ENCODE measurements around the gene RBMS1. TPM values are rescaled to one million over a fixed set of nuclear protein-coding genes. Genes with fewer than 3 reads are reported as not detected.

Gene RBMS1
- total RNA-seq, 3 donors from 2014 or later: 81.3 to 96.2 (median 92.1) TPM

DNA sequence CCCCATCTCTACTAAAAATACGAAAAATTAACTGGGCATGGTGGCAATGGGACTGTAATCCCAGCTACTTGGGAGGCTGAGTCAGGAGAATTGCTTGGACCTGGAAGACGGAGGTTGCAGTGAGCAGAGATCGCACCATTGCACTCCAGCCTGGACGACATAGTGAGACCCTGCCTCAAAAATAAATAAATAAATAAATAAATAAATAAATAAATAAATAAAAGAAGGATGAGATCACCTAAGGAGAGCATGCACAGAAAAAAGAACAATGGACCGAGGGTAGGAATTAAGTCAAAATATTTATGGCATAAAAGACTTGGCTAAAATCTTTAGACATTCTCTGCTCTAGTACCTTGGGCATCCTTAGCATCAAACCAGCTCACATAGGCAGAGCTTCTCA is 8.9 kb upstream of the RBMS1 start:
- Histone ChIP-seq H3K27ac (no peak overlapping the region), H3K27me3 (no peaks in the 10 kb centered on the region), H3K9me3 (no peaks in the 10 kb centered on the region), H3K4me3 (no peak overlapping the region), H3K36me3 (no peaks in the 10 kb centered on the region), H3K4me1 (no peaks in the 10 kb centered on the region)
- no peak for DNase-seq (ENCODE audit: low spot score in 2 of 2)
- TF ChIP-seq, protein P1, sequence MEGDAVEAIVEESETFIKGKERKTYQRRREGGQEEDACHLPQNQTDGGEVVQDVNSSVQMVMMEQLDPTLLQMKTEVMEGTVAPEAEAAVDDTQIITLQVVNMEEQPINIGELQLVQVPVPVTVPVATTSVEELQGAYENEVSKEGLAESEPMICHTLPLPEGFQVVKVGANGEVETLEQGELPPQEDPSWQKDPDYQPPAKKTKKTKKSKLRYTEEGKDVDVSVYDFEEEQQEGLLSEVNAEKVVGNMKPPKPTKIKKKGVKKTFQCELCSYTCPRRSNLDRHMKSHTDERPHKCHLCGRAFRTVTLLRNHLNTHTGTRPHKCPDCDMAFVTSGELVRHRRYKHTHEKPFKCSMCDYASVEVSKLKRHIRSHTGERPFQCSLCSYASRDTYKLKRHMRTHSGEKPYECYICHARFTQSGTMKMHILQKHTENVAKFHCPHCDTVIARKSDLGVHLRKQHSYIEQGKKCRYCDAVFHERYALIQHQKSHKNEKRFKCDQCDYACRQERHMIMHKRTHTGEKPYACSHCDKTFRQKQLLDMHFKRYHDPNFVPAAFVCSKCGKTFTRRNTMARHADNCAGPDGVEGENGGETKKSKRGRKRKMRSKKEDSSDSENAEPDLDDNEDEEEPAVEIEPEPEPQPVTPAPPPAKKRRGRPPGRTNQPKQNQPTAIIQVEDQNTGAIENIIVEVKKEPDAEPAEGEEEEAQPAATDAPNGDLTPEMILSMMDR (IDR thresholded peaks at IDR 0.05): no peak
- TF ChIP-seq POLR2AphosphoS5 (IDR thresholded peaks at IDR 0.05) (no peak), POLR2A (IDR thresholded peaks at IDR 0.05) (no peak)
- intact Hi-C loops (cut with DNase I; ENCODE audit: low total_unique reads): no loop called here

DNA sequence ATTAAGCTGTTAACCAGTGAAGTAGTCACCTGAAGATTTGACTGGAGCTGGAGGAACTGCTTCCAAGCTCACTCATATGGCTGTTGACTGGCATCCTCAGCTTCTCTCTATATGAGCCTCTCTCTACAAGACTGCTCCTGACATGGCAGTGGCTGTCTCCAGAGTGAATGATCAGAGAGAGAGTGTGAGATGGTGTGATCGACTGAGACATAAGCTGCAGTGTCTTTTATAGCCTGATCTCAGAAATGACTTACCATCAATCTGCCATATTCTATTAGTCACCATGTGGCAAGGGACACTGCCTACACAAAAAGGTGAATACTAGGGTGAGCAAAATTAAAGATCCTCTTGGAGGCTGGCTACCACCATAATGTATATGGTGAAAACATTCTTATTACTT is 7.8 kb upstream of the RBMS1 start:
- no peak for TF ChIP-seq POLR2AphosphoS5 (IDR thresholded peaks at IDR 0.05)
- TF ChIP-seq POLR2A (IDR thresholded peaks at IDR 0.05): no peak
- TF ChIP-seq, protein P1 (IDR thresholded peaks at IDR 0.05): no peak
- DNase-seq (ENCODE audit: low spot score in 2 of 2): no peak
- Histone ChIP-seq H3K27me3 (no peaks in the 10 kb centered on the region), H3K27ac (no peak overlapping the region), H3K9me3 (no peaks in the 10 kb centered on the region), H3K4me3 (no peak overlapping the region), H3K36me3 (no peaks in the 10 kb centered on the region), H3K4me1 (no peaks in the 10 kb centered on the region)
- intact Hi-C loops (cut with DNase I; ENCODE audit: low total_unique reads): no loop called here

DNA sequence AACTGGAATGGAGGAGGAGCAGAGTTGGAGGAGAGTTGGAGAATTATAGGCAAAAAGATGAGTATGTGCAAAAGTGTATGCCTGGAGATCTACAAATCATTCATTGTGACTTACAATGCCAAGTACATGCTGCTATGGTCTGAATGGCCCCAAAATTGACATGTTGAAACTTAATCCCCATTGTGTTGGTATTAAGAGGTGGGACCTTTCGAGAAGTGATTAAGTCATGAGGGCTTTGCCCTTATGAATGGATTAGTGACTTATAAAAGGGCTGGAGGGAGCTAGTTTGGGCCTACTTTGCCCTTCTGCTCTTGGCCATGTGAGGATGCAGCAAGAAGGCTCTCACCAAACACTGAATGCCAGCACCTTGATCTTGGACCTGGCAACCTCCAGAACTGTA is 6.3 kb upstream of the RBMS1 start:
- DNase-seq (ENCODE audit: low spot score in 2 of 2): no peak
- Histone ChIP-seq H3K4me3 (no peak overlapping the region), H3K27me3 (no peaks in the 10 kb centered on the region), H3K9me3 (no peaks in the 10 kb centered on the region), H3K27ac (no peak overlapping the region), H3K36me3 (no peaks in the 10 kb centered on the region), H3K4me1 (no peaks in the 10 kb centered on the region)
- TF ChIP-seq POLR2A (IDR thresholded peaks at IDR 0.05): no peak
- no peak for TF ChIP-seq POLR2AphosphoS5 (IDR thresholded peaks at IDR 0.05)
- TF ChIP-seq, protein P1 (IDR thresholded peaks at IDR 0.05): no peak
- intact Hi-C loops (cut with DNase I; ENCODE audit: low total_unique reads): no loop called here

DNA sequence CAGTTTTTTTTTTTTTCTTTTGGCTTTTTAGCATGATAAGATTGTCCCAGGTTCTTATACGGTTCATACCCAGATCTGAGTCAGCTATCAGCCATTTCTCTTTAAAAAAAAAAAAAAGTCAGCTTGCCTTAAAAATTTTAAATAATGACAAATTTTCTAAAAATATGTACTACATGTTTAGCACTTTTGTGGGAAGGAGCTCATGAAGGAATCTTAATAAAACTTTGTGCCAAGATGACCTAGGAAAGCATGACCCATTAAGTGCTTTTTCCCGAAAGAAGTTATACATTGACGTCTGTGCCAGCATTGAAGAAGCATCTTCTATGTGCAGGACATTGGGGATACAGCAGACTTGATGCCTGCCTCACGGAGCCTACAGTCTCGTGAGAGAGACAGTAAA is 4.5 kb upstream of the RBMS1 start:
- Histone ChIP-seq H3K9me3 (no peaks in the 10 kb centered on the region), H3K4me3 (no peak overlapping the region), H3K4me1 (no peaks in the 10 kb centered on the region), H3K27ac (no peak overlapping the region), H3K27me3 (no peaks in the 10 kb centered on the region), H3K36me3 (no peaks in the 10 kb centered on the region)
- no peak for TF ChIP-seq POLR2AphosphoS5 (IDR thresholded peaks at IDR 0.05)
- TF ChIP-seq, protein P1 (IDR thresholded peaks at IDR 0.05): no peak
- no peak for TF ChIP-seq POLR2A (IDR thresholded peaks at IDR 0.05)
- DNase-seq (ENCODE audit: low spot score in 2 of 2): no peak
- intact Hi-C loops (cut with DNase I; ENCODE audit: low total_unique reads): no loop called here

DNA sequence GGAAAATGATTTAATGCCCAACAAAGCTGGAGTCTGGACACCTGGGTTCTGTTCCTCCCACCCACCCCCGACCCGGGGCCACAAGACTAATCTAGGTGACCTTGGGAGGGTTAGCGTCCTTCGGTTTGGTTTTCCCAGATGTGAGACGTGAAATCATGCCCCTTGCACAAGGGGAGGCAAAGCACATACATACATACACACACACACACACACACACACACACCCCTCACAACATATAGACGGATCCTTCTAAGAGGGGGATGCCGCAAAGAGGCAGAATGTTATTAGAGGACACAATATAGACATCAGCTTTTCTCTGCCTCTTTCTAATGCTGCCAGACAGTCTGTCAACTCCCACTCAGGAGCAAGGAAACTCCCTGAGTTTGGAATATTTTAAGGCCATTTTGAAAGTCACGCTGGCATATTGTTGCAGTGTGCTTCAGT is 616 bp upstream of the RBMS1 start:
- Histone ChIP-seq H3K9me3 (no peaks in the 10 kb centered on the region), H3K27ac (peak overlapping the region; percentile 97 to 98), H3K4me3 (peak overlapping the region; percentile 71 to 93 (median 85)), H3K36me3 (no peaks in the 10 kb centered on the region), H3K4me1 (no peaks in the 10 kb centered on the region), H3K27me3 (no peaks in the 10 kb centered on the region)
- intact Hi-C loops (cut with DNase I; ENCODE audit: low total_unique reads): no loop called here
- DNase-seq (ENCODE audit: low spot score in 2 of 2): no peak
- no peak for TF ChIP-seq POLR2A (IDR thresholded peaks at IDR 0.05)
- TF ChIP-seq POLR2AphosphoS5 (IDR thresholded peaks at IDR 0.05): no peak
- TF ChIP-seq, protein P1 (IDR thresholded peaks at IDR 0.05): no peak

Data from breast epithelium (tissue), 4 donors.